GM21528 (cell line): ENCODE results near the gene SOX5.

Experiments used
- ATAC-seq: cut with Tn5 transposase; IDR thresholded peaks from one replicate; pipeline ENCODE4 v1.9.1; 2021; ENCODE audit warnings: mild to moderate bottlenecking, moderate library complexity; ENCODE audit not compliant: unreplicated experiment, low FRiP score

SOX5 gene

GRCh38 chr12:23561364-23562345 is 387.8 kb downstream of the SOX5 start:
- no peak for ATAC-seq

GRCh38 chr12:23560611-23561010 is 388.9 kb downstream of the SOX5 start:
- peak; percentile 85 for ATAC-seq

- no peak for ATAC-seq
Measured at GRCh38 chr12:23559268-23559753, 390.2 kb downstream of the SOX5 start.

- ATAC-seq: no peak
Measured at GRCh38 chr12:23556661-23557060, 392.8 kb downstream of the SOX5 start.

GRCh38 chr12:23555825-23556207 is 393.7 kb downstream of the SOX5 start:
- ATAC-seq: no peak

- ATAC-seq: no peak
Measured at GRCh38 chr12:23555180-23555824, 394.2 kb downstream of the SOX5 start.

GRCh38 chr12:23552417-23552816 is 397.1 kb downstream of the SOX5 start:
- no peak for ATAC-seq

- no peak for ATAC-seq
Measured at GRCh38 chr12:23550753-23551152, 398.7 kb downstream of the SOX5 start.

GRCh38 chr12:23548742-23549141 is 400.7 kb downstream of the SOX5 start:
- no peak for ATAC-seq

- no peak for ATAC-seq
Measured at GRCh38 chr12:23546756-23547155, 402.7 kb downstream of the SOX5 start.

GRCh38 chr12:23543767-23544166 is 405.7 kb downstream of the SOX5 start:
- ATAC-seq: no peak

- no peak for ATAC-seq
Measured at GRCh38 chr12:23542187-23542586, 407.3 kb downstream of the SOX5 start.

GRCh38 chr12:23540572-23540971 is 408.9 kb downstream of the SOX5 start:
- ATAC-seq: no peak

- peak; percentile 82 for ATAC-seq
Measured at GRCh38 chr12:23536293-23536692, 413.2 kb downstream of the SOX5 start.

- ATAC-seq: no peak
Measured at GRCh38 chr12:23535441-23535840, 414.0 kb downstream of the SOX5 start.

- ATAC-seq: no peak
Measured at GRCh38 chr12:23534196-23534595, 415.3 kb downstream of the SOX5 start.

- ATAC-seq: no peak
Measured at GRCh38 chr12:23533699-23534098, 415.8 kb downstream of the SOX5 start.

- ATAC-seq: no peak
Measured at GRCh38 chr12:23533265-23533664, 416.2 kb downstream of the SOX5 start.

GRCh38 chr12:23528316-23528715 is 421.2 kb downstream of the SOX5 start:
- no peak for ATAC-seq

GRCh38 chr12:23525450-23526072 is 423.9 kb downstream of the SOX5 start:
- ATAC-seq: no peak

- no peak for ATAC-seq
Measured at GRCh38 chr12:23523339-23523738, 426.1 kb downstream of the SOX5 start.
